Mucosa of descending colon (tissue), 3 donors: ENCODE data around the gene SNRPA1. TPM values are rescaled to one million over a fixed set of nuclear protein-coding genes. Genes with fewer than 3 reads are reported as not detected.

Source experiments
- ATAC-seq: fragments of 200-7000 bp; cut with Tn5 transposase; one replicate; pipeline ENCODE4 v1.9.1; 2020; ENCODE audit warnings: mild to moderate bottlenecking, moderate library complexity
- DNase-seq, 3 donors: peaks; one replicate each; pipeline ENCODE4 v3.0.0-alpha.2; 2020
- H3K36me3 ChIP-seq: fragments of 200-600 bp; one replicate; pipeline ENCODE4 v1.8.0; 2021; ENCODE audit warnings: low read depth, mild to moderate bottlenecking
- H3K4me1 ChIP-seq: fragments of 200-600 bp; one replicate; pipeline ENCODE4 v1.8.0; 2021; ENCODE audit warnings: low read depth, mild to moderate bottlenecking
- H3K4me3 ChIP-seq: fragments of 200-600 bp; one replicate; pipeline ENCODE4 v1.8.0; 2021; ENCODE audit warnings: mild to moderate bottlenecking
- H3K9me3 ChIP-seq: fragments of 200-600 bp; one replicate; pipeline ENCODE4 v1.8.0; 2021; ENCODE audit warnings: mild to moderate bottlenecking
- CTCF ChIP-seq: fragments of 200-600 bp; IDR thresholded peaks from one replicate; pipeline ENCODE4 v1.8.0; 2022; ENCODE audit warnings: antibody characterized with exemption, mild to moderate bottlenecking
- intact Hi-C, 2 donors: fragments of 100-400 bp; cut with DNase I in 1 of 2; cut with micrococcal nuclease in 1 of 2; formaldehyde crosslinking; loops; one replicate each; pipeline versions ENCODE4 v1.11.0 to v1.11.1; 2022; cut with DNase I, micrococcal nuclease
- total RNA-seq, 3 donors: library from RNA; stranded (reverse); fragmentation: NEBNext Ultra II Directional in 2 of 3; extraction: Animal tissue kit (Norgen Biotek cat#: 25700) in 2 of 3; gene quantifications; one replicate each; pipeline versions ENCODE4 v1.2.1 to v1.2.4, GENCODE V29; 2021 to 2023
- donor health status: DM: no; HTN: no; CAD: no; lungs with moderate emphysema.
- donor health status: DM: no; HTN: no; CAD: no.
- donor health status: DM: no; HTN: yes; CAD: no.

Gene SNRPA1
- total RNA-seq, 3 donors from 2014 or later: 41.5 to 55.1 (median 52.1) TPM

- intact Hi-C loops: no loop called here
- DNase-seq (no peak), ATAC-seq (peak; percentile 41)
- Histone ChIP-seq H3K36me3 (no peaks in the 10 kb centered on the region), H3K4me1 (peaks cover 29% of the 10 kb centered on the region), H3K4me3 (no peak overlapping the region), H3K9me3 (no peaks in the 10 kb centered on the region)
- TF ChIP-seq CTCF: no peak
Measured at GRCh38 chr15:101280007-101280406, 15.0 kb downstream of the SNRPA1 start.

- peaks cover 8% of the 10 kb centered on the region for H3K36me3 ChIP-seq
- peaks cover 29% of the 10 kb centered on the region for H3K4me1 ChIP-seq
- no peak overlapping the region for H3K4me3 ChIP-seq
- intact Hi-C loops: no loop called here
- no peak for DNase-seq
- H3K9me3 ChIP-seq: no peaks in the 10 kb centered on the region
- peak; percentile 16 for ATAC-seq
- TF ChIP-seq CTCF: no peak
Measured at GRCh38 chr15:101277943-101278564, 17.0 kb downstream of the SNRPA1 start.

GRCh38 chr15:101277038-101277822 lies 17.8 kb downstream of the SNRPA1 start, which contains the start of gene SELENOS:
SELENOS (minus strand) TSS chr15:101277485; CDS start chr15:101277417, 68 bp downstream.
- Histone ChIP-seq H3K4me1 (peaks cover 29% of the 10 kb centered on the region), H3K4me3 (peak within 1 kb of the TSS; percentile 84), H3K9me3 (no peaks in the 10 kb centered on the region), H3K36me3 (peaks cover 17% of the 10 kb centered on the region)
- ATAC-seq: peak; percentile 94
- intact Hi-C loops: no loop called here
- no peak for TF ChIP-seq CTCF
- DNase-seq: peak; percentile 93 to 97 (median 96)

GRCh38 chr15:101276501-101277037 lies 18.5 kb downstream of the SNRPA1 start:
- intact Hi-C loops: no loop called here
- no peak for TF ChIP-seq CTCF
- ATAC-seq: no peak

GRCh38 chr15:101275018-101275417 lies 20.0 kb downstream of the SNRPA1 start:
- Histone ChIP-seq H3K4me1 (peaks cover 23% of the 10 kb centered on the region), H3K36me3 (peaks cover 19% of the 10 kb centered on the region), H3K9me3 (no peaks in the 10 kb centered on the region), H3K4me3 (no peak overlapping the region)
- ATAC-seq (no peak), DNase-seq (no peak)
- intact Hi-C loops: no loop called here
- TF ChIP-seq CTCF: no peak

More at GRCh38 chr15:101276501-101277037, 18.5 kb downstream of the SNRPA1 start:
- Histone ChIP-seq H3K4me3 (peak overlapping the region; percentile 84), H3K9me3 (no peaks in the 10 kb centered on the region), H3K4me1 (peaks cover 29% of the 10 kb centered on the region), H3K36me3 (peaks cover 19% of the 10 kb centered on the region)
- no peak for DNase-seq
